Measurements from ENCODE around the gene TIA1. TPM values are rescaled to one million over a fixed set of nuclear protein-coding genes. Genes with fewer than 3 reads are reported as not detected.
"Not testable (repeated sequence)": the region's sequence is repeated elsewhere in the genome, so short reads cannot be mapped to it uniquely, and the experiment has no call there.

TIA1 gene
- total RNA-seq, 1 experiment from 2014 or later: 94.1 TPM

DNA sequence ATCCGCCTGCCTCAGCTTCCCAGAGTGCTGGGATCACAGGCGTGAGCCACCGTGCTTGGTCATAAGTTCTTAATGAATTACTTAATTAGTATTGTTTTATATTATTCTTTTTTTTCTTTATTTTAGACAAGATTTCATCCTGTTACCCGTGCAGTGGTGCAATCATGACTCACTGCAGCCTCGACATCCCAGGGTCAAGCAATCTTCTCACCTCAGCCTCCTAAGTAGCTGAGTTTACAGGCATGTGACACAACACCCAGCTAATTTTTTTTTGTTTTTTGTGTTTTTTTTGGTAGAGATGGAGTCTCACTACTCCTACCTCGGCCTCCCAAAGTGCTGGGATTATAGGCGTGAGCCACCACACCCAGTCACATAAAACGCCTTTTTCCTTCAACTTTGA, 74.9 kb downstream of the TIA1 start:
- ChIA-PET CTCF (no interaction called here), RAD21 (ENCODE audit: low non-redundant PET in 1 of 2, low total read pairs in 2 of 2, uncharacterized antibody in 2 of 2, unreplicated experiment in 2 of 2) (no interaction called here), POLR2A (no interaction called here)
- H2AFZ ChIP-seq (ENCODE audit: low read depth, low read length, poor library complexity, severe bottlenecking): no peak overlapping the region
- intact Hi-C loops (cut with micrococcal nuclease): no loop called here
- H3K79me2 ChIP-seq (ENCODE audit: insufficient read depth, low read length): no peaks in the 10 kb centered on the region
- H3K9me3 ChIP-seq (ENCODE audit: control insufficient read depth in 1 of 2, insufficient read depth in 1 of 2, low read depth in 1 of 2, low read length in 2 of 2): no peaks in the 10 kb centered on the region
- no peaks in the 10 kb centered on the region for H4K20me1 ChIP-seq (ENCODE audit: insufficient read depth)
- no peak overlapping the region for H3K4me2 ChIP-seq (ENCODE audit: low read length)
- no peak overlapping the region for H3K9ac ChIP-seq (ENCODE audit: low read length)
- ATAC-seq (no peak), DNase-seq (ENCODE audit: low read depth, low spot score) (no peak)
- no peak overlapping the region for H3K4me3 ChIP-seq (replicated peaks in 1 of 2; ENCODE audit: low read depth in 1 of 2, low read length in 2 of 2)
- TF ChIP-seq ELF1 (IDR thresholded peaks at IDR 0.05; ENCODE audit: borderline replicate concordance, low read depth) (no peak), SIN3A (IDR thresholded peaks at IDR 0.05; ENCODE audit: low read depth) (no peak), ZNF274 (IDR thresholded peaks at IDR 0.05; ENCODE audit: low read depth, low read length) (no peak), ATF3 (IDR thresholded peaks at IDR 0.05) (no peak), POLR2A (IDR thresholded peaks at IDR 0.05; ENCODE audit: borderline replicate concordance, extremely low read depth, insufficient read depth, insufficient read length) (no peak), TCF7L2 (IDR thresholded peaks at IDR 0.05; ENCODE audit: borderline replicate concordance, extremely low read depth, insufficient read depth, insufficient read length) (no peak), CBX3 (IDR thresholded peaks at IDR 0.05; ENCODE audit: low read depth) (no peak), SRF (IDR thresholded peaks at IDR 0.05; ENCODE audit: low read depth) (no peak), SP1 (IDR thresholded peaks at IDR 0.05; ENCODE audit: low read depth) (no peak)
- TF ChIP-seq, protein P1, sequence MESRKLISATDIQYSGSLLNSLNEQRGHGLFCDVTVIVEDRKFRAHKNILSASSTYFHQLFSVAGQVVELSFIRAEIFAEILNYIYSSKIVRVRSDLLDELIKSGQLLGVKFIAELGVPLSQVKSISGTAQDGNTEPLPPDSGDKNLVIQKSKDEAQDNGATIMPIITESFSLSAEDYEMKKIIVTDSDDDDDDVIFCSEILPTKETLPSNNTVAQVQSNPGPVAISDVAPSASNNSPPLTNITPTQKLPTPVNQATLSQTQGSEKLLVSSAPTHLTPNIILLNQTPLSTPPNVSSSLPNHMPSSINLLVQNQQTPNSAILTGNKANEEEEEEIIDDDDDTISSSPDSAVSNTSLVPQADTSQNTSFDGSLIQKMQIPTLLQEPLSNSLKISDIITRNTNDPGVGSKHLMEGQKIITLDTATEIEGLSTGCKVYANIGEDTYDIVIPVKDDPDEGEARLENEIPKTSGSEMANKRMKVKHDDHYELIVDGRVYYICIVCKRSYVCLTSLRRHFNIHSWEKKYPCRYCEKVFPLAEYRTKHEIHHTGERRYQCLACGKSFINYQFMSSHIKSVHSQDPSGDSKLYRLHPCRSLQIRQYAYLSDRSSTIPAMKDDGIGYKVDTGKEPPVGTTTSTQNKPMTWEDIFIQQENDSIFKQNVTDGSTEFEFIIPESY (IDR thresholded peaks at IDR 0.05; ENCODE audit: extremely low read depth, insufficient replicate concordance, low read length): no peak
- peaks cover 4 to 9% of the 10 kb centered on the region in 2 experiments; a peak in 3 of 4 replicates for H3K4me1 ChIP-seq (ENCODE audit: control insufficient read depth in 1 of 2, insufficient read depth in 2 of 2, low read length in 2 of 2)
- no peaks in the 10 kb centered on the region for H3K9me2 ChIP-seq (ENCODE audit: insufficient read depth)
- H3K27me3 ChIP-seq (ENCODE audit: insufficient read depth, low read length): no peaks in the 10 kb centered on the region
- no peak overlapping the region for H3K27ac ChIP-seq (ENCODE audit: low read depth, low read length)
- no TSS peak for BruUV-seq (replicated peaks)
- peaks cover 5 to 16% of the 10 kb centered on the region in 2 experiments; a peak in 3 of 4 replicates for H3K36me3 ChIP-seq (ENCODE audit: control insufficient read depth in 1 of 2, insufficient read depth in 2 of 2, low read length in 2 of 2)

DNA sequence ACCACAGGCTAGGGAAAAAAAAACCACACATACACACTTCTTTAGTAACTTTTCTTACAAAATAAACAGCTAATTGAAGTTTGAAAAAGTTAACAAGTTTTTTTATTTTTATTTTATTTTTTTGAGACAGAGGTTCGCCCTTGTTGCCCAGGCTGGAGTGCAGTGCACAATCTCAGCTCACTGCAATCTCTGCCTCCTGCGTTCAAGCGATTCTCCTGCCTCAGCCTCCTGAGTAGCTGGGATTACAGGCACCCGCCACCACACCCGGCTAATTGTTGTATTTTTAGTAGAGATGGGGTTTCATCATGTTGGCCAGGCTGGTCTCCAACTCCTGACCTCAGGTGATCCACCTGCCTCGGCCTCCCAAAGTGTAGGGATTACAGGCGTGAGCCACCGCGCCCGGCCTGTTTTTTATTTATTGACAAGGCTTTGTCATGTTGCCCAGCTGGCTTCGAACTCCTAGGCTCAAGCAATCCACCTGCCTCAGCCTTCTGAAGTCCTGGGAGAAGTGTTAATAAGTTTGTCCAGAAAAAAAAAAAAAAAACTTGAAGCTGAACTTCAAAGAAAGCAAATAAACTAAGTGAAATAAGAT, 78.7 kb downstream of the TIA1 start:
- H3K4me3 ChIP-seq (replicated peaks in 1 of 2; ENCODE audit: low read depth in 1 of 2, low read length in 2 of 2); H3K79me2 ChIP-seq (ENCODE audit: insufficient read depth, low read length); H3K4me2 ChIP-seq (ENCODE audit: low read length); H2AFZ ChIP-seq (ENCODE audit: low read depth, low read length, poor library complexity, severe bottlenecking); BruUV-seq (replicated peaks); H3K27me3 ChIP-seq (ENCODE audit: insufficient read depth, low read length); H3K9me3 ChIP-seq (ENCODE audit: control insufficient read depth in 1 of 2, insufficient read depth in 1 of 2, low read depth in 1 of 2, low read length in 2 of 2); ATAC-seq; DNase-seq (ENCODE audit: low read depth, low spot score); intact Hi-C loops (cut with micrococcal nuclease); H3K9ac ChIP-seq (ENCODE audit: low read length); RAD21 ChIA-PET (ENCODE audit: low non-redundant PET in 1 of 2, low total read pairs in 2 of 2, uncharacterized antibody in 2 of 2, unreplicated experiment in 2 of 2); H4K20me1 ChIP-seq (ENCODE audit: insufficient read depth); H3K9me2 ChIP-seq (ENCODE audit: insufficient read depth); H3K27ac ChIP-seq (ENCODE audit: low read depth, low read length): not testable (repeated sequence)
- CTCF ChIA-PET: interaction anchor here (0.6 kb wide), 1 partner anchor 445 kb away, joined by 3 read pairs; no protein-coding TSS in a partner anchor
- POLR2A ChIA-PET: interaction anchor here (0.7 kb wide), 1 partner anchor 11 kb away, joined by 3 read pairs; no protein-coding TSS in a partner anchor
- peaks cover 0 to 17% of the 10 kb centered on the region in 2 experiments; a peak in 3 of 4 replicates for H3K36me3 ChIP-seq (ENCODE audit: control insufficient read depth in 1 of 2, insufficient read depth in 2 of 2, low read length in 2 of 2)
- peaks cover 4 to 10% of the 10 kb centered on the region in 2 experiments; a peak in 3 of 4 replicates for H3K4me1 ChIP-seq (ENCODE audit: control insufficient read depth in 1 of 2, insufficient read depth in 2 of 2, low read length in 2 of 2)
